Measurements from ENCODE around the gene ORAI2. TPM values are rescaled to one million over a fixed set of nuclear protein-coding genes. Genes with fewer than 3 reads are reported as not detected.
"Not testable (repeated sequence)": the region's sequence is repeated elsewhere in the genome, so short reads cannot be mapped to it uniquely, and the experiment has no call there.

The ORAI2 gene
- polyA plus RNA-seq (ENCODE audit: insufficient read length in 3 of 3) = 10 to 100 TPM; 14.9 to 19.4 (median 17.8) TPM

DNA sequence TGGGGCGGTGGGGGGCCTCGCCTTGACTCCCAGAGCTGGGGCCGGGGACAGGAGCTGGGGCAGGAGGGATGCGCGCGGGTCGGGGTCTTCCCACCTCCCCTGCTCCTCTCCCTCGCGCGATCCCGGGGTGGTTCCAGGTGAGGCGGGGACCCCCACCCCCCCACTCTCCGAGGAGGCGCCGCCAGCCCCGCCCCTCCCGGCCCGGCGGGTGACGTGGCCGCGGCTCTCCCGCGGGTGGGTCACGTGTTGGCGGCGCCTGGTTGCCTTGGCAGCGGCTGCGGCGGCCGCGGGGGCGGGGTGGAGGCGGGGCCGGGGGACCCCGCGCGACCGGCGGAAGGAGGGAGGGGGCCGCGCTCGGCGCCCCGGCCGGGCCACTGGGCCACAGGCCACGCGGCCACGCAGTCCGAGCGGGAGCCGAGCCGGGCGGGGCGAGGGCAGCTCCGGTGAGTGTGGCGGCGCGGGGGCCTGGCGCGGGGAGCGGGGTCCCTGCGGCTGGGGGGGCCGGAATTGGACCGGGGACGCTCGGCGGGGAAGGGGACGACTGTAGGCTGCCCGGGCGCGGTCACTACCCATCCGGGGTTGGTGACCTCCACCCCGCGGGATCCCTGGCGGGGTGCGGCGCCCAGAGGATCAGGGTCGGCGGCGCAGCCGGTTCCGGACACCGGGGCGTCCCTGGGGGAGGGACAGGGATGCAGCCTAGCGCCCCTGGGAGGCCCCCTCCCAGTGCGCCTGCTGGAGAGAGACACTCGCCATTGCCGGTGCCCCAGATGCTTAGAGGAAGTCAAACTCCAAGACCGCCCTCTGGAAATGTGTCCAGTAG, at the start of gene ORAI2:
TSS of gene ORAI2 (plus strand) at position 357 of the 820 bp plus-strand sequence. CDS start 5,382 bp downstream, outside the sequence.
- no peak for DNase-seq (ENCODE audit: low read depth in 3 of 3, low spot score in 2 of 3)

DNA sequence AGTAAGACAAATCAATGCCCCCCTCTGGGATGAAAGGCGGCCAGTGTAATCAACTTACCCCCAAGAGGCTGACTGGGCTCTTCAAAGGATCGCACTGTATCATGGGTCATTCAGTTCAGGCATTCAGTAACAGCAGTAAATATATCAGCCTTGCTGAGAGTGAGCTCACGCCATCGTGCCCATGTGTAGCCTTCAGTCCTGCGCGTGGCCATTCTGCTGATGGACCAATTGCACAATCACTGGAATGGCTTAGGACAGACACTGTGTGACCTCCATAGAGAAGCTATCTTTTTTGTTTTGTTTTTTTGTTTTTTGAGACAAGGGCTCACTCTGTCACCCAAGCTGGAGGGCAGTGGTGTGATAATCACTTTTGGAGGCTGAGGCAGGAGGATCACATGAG, 46.3 kb upstream of the ORAI2 start:
- DNase-seq (ENCODE audit: low read depth in 3 of 3, low spot score in 2 of 3) = no peak

DNA sequence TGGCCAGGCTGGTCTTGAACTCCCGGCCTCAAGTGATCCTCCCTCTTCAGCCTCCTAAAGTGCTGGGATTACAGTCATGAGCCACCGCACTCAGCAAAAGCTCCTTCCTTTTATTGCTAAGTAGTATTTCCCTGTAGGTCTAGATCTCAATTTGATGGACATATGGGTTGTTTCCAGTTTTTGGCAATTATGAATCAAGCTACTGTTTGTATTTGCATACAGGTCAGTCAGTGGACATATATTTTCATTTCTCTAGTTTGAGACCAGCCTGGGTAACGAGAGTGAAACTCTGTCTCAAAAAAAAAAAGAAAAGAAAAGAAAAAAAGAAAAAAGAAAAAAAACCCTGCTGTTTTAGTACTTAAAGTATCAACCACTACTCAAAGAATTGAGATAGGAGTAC, 43.6 kb upstream of the ORAI2 start:
- DNase-seq (ENCODE audit: low read depth in 3 of 3, low spot score in 2 of 3) = no peak

DNA sequence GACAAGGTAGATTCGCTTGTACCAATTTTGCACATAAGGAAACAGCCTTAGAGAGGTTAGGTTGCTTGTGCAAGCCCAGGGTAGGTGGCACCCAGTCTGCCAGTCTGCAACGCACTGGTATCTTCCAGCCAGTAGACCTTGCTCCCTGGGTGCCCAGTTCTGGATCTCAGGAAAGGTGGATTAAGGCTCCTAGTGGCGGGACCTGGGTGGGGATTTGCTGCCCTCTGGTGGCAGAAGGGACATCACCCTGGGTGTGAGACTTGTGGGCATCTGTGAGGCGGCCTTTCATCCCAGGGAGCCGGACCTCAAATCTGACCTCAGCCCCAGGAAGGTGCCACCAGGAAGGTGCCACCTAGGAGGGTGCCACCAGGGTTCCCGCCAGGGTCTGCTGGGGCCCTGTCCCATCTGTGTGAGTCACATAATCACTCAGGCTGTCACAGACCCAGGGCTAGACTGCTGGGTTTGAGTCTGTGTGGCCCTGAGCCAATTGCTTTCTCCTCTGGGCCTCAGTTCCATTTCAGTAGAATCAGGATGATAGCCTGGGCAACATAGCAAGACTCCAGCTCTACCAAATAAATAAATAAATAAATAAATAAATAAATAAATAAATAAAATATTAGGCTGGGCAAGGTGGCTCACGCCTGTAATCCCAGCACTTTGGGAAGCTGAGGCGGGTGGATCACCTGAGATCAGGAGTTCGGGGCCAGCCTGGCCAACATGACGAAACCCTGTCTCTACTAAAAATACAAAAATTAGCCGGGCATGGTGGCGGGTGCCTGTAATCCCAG, 42.5 kb upstream of the ORAI2 start:
- DNase-seq (ENCODE audit: low read depth in 3 of 3, low spot score in 2 of 3) = peak; percentile 40 to 67 (median 47)

DNA sequence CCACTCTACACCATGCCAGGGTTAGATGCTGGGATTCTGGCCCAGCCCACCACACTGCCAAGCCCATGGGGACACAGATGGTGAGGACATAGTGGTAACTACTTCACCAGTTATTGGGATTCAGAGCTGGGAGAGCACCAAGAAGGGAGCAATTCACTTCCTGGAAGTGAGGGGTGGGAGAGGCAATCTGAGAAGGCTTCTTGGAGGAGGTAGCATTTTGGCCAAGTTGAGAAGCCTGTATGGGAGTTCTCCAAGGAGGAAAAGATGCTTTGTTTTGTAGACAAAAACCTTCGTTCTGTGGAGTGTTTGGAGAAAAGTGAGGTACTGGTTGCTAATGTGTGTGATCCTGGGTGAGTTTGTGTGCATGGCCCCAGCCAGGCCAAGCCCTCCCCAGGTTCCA, 41.0 kb upstream of the ORAI2 start:
- DNase-seq (ENCODE audit: low read depth in 3 of 3, low spot score in 2 of 3) = no peak

DNA sequence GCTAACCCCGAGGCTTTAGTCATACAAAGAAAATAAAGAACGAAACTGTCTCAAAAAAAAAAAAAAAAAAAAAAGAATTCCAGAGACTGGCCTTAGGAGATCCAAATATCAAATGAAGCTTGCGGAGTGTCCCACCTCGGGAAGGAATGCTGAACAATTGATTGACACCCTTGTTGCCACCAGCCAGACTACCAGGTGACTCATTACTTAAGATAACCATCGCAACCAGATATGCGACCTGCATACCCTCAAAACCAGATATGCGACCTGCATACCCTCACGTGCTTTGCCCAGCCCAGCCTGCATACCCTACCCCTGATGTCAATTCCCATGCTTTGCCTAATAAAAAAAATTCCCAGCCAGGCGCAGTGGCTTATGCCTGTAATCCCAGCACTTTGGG, 39.9 kb upstream of the ORAI2 start:
- no peak for DNase-seq (ENCODE audit: low read depth in 3 of 3, low spot score in 2 of 3)

DNA sequence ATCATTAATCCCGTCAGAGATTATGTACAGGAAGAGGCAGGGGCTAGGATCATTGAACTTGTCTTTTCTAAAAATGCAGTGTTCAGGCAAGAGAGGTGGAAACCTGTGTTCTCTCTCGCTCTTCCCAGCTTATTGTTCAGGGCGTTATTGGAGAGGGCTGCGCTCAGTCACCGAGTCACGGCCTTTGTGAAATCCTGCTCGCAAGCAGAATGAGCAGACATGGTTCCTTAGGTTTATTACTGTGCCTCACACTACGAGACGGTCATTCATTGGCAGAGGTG, 37.8 kb upstream of the ORAI2 start:
- DNase-seq (ENCODE audit: low read depth in 3 of 3, low spot score in 2 of 3) = peak in 2 of 3 donors; percentile 29 to 52

DNA sequence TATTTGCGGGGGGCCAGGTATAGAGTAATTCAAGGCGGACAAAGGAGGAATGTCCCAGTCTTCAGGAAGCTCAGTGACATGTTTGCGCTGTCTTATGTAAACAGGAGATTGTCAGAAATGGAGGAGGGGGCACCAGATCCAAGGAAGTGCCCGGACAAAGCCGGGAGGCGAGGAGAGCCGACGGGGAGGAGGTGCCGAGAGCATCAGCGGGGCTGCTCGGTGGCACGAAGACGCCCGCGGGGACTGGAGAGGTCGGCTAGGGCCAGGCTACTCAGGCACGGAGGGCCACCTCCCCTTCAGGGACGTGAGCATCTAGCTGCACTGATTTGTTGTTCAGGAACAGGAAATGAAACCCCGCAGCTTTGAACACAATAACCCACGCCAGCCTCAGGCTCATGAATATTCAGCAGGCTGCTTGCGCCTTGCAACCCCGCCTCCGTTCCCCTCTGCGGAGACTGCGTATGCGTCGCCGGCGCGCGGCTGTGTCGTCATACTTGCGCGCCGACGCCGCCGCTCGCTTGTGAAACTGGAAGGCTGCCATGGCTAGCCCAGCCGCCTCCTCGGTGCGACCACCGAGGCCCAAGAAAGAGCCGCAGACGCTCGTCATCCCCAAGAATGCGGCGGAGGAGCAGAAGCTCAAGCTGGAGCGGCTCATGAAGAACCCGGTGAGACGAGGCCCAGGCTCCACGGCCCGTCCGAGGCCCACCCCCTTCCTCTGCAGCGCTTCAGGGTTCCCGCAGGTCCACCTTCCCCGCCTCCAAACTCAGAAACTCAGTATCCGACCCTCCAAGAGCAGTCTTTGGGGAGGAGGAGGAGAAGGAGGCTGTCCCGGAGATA, 37.3 kb upstream of the ORAI2 start, which contains the start of gene PRKRIP1:
TSS of gene PRKRIP1 (plus strand) at position 491 of the 837 bp plus-strand sequence. CDS start at position 540, 49 bp downstream.
- DNase-seq (ENCODE audit: low read depth in 3 of 3, low spot score in 2 of 3) = peak; percentile 80 to 86 (median 81)

DNA sequence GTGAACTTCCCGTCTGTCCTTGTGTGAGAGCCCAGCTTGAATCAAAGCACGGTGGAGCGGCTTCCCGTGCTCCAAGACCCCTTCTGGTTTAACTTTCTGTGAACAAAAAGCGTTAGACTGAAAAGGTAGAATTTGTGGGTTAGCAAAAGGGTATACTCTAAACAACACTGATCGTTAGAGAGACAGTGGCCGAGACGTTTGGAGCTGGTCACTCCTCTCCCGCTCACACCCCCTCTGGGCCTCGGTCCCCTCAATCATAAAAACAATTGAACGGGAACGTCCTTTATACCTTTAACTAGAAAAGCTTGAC, 36.7 kb upstream of the ORAI2 start:
- no peak for DNase-seq (ENCODE audit: low read depth in 3 of 3, low spot score in 2 of 3)

DNA sequence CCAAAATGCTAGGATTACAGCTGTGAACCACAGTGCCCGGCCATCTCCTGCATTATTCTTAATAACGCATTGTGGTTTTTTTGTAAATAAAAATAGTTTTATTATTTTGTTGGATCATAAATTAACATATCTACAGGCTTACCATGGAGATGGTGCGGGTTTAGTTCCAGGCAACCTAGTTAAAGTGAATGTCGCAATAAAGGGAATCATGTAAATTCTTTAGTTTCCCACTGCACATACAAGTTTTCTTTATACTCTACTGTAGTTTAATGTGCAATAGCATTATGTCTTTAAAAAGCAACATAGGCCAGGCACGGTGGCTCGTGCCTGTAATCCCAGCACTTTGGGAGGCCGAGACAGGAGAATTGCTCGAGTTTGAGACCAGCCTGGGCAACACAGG, 34.8 kb upstream of the ORAI2 start:
- DNase-seq (ENCODE audit: low read depth in 3 of 3, low spot score in 2 of 3) = no peak

DNA sequence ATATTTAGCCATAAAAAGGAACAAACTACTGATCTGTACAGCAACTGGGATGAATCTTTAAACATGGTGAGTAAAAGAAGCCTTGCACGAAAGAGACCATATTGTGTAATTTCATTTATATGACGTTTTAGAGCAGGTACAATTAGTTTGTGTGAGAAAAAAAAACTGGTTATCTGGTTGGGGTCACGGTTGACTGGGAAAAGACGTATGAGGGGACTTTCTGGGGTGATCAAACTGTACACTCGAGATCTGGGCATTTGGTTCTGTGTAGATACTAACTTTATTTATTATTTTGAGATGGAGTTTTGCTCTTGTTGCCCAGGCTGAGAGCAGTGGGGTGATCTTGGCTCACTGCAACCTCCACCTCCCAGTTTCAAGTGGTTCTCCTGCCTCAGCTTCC, 33.0 kb upstream of the ORAI2 start:
- no peak for DNase-seq (ENCODE audit: low read depth in 3 of 3, low spot score in 2 of 3)

DNA sequence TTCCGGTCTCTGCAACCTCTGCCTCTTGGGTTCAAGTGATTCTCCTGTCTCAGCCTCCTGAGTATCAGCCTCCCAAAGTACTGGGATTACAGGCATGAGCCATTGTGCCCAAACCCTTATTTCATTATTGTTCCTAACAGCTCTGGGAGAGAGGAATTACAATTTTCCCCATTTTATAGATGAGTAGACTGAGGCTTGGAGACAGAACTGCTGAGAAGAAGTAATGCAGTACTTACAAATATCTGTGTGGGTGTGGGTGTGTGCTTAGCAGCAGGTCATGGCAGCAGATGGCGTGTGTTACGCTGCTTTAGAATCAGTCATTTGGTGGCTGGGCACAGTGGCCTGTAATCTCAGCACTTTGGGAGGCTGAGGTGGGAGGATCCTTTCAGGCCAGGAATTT, 29.8 kb upstream of the ORAI2 start:
- DNase-seq (ENCODE audit: low read depth in 3 of 3, low spot score in 2 of 3) = no peak

DNA sequence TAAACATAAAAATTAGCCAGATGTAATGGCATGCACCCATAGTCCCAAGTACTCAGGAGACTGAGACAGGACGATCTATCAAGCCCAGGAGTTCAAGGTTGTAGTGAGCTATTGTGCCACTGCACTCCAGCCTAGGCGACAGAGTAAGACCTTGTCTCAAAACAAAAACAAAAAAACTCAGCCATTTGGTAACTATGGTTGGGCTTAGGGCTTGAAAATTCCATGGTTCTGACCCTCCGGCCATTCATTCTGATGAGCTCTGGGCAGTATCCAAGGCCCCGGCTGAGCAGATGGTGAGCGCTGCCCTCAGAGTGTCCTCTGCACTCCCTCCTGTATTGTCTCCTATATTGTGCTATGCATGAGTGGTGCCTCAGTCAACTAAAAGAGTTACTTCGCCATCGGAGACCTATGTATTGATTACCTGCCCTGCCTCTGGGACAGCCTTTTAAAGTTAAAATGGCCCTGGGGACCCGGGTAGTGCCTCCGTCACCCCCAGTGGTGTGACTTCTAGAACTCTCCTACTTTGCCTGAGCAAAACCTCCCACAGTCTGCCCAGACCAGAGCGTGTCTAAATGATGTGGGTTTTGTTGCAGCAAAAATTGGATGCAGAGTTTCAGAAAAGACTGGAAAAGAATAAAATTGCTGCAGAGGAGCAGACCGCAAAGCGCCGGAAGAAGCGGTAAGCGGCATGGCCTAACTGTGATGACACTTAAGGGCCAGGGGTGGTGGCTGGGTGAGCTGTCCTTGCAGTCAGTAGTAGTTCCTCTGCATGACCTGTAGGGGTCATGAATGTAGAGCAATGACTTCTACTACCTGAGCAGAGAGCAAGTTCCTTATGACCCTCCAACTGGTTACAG, 29.1 kb upstream of the ORAI2 start:
- DNase-seq (ENCODE audit: low read depth in 3 of 3, low spot score in 2 of 3) = no peak

DNA sequence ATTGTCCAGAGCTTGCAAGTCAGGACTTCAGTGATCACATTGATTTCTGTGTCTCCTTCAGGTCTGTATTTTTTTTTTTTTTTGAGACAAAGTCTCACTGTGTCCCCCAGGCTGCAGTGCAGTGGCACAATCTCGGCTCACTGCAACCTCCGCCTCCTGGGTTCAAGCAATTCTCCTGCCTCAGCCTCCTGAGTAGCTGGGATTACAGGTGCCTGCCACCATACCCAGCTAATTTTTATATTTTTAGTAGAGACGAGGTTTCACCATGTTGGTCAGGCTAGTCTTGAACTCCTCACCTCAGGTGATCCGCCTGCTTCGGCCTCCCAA, 28.6 kb upstream of the ORAI2 start:
- DNase-seq (ENCODE audit: low read depth in 3 of 3, low spot score in 2 of 3) = not testable (repeated sequence)

DNA sequence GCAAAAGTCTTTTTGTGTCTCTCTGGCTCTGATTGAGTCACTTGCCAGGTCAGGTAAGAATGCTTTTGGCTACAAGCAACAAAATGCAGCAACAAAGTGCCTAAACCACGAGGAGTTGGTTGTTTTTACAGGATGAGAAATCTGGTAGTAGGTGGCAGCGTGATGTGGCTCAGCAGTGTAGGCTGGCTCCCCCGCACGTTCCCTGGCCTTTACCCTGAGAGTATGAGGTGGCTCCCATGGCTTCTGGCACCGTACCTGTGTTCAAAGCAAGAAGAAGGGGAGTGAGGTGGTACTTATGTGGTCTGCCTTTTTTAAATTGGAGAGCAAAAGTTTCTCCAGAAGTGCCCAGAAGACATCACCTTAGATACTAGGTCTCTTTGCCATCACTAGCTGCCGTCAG, 25.5 kb upstream of the ORAI2 start:
- DNase-seq (ENCODE audit: low read depth in 3 of 3, low spot score in 2 of 3) = no peak

DNA sequence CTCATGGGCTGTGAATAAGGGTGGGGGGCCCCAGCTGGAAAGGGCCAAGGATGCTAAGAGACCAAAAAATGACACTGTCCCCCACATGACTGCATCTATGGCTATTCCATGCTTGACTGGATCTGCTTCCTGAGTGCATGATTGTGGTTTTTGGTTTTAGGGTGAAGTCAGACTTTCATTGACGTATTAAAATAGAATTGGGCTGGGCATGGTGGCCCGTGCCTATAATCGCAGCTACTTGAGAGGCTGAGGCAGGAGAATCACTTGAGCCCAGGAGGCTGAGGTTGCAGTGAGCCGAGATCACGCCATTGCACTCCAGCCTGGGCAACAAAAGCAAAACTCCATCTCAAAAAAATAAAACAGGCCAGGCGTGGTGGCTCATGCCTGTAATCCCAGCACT, 24.8 kb upstream of the ORAI2 start:
- not testable (repeated sequence) for DNase-seq (ENCODE audit: low read depth in 3 of 3, low spot score in 2 of 3)

DNA sequence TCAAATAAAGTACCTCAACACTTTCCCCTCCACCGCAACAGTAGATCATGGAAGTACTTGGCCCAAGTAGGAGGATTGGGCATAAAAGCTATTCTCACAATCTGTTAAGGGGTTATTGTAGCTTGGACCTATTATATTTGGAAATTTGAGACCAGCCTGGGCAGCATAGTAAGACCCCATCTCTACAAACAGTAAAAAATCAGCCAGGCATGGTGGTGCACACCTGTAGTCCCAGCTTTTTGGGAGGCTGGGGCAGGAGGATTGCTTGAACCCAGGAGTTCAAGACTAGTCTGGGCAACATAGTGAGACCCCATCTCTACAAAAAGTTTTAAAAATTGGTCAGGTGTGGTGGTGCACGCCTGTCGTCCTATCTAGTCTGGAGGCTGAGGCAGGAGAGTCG, 24.0 kb upstream of the ORAI2 start:
- no peak for DNase-seq (ENCODE audit: low read depth in 3 of 3, low spot score in 2 of 3)

DNA sequence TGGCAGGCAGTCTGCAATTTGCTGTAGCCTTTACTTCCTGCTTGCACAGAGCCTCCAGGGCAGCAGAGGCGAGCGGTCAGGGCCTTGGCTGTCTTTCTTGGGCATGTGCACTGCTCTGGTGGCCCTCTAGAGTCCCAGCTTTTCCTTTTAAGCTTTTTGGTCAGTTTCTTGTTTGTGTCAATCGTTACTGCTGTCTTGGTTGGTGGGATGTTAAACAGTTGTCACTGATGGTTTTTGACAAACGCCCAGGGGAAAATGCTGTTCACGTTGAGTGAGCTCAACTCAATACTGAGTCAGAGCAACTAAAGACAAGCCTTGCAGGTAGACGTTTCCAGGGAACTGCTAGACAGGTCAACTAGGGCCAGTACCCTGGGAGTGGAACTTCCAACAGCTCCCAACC, 23.3 kb upstream of the ORAI2 start:
- no peak for DNase-seq (ENCODE audit: low read depth in 3 of 3, low spot score in 2 of 3)

DNA sequence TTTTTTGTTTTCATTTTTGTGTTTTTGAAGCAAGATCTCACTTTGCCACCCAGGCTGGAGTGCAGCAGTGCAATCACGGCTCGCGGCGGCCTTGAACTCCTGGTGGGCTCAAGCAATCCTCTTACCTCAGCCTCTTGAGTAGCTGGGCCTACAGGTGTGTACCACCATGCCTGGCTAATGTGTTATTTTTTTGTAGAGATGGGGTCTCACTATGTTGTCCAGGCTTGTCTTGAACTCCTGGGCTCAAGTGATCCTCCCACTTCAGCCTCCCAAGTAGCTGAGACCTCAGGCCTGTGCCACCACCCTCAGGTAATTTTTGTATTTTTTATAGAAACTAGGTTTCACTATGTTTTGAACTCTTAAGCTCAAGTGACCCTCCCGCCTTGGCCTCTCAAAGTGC, 22.5 kb upstream of the ORAI2 start:
- no peak for DNase-seq (ENCODE audit: low read depth in 3 of 3, low spot score in 2 of 3)

DNA sequence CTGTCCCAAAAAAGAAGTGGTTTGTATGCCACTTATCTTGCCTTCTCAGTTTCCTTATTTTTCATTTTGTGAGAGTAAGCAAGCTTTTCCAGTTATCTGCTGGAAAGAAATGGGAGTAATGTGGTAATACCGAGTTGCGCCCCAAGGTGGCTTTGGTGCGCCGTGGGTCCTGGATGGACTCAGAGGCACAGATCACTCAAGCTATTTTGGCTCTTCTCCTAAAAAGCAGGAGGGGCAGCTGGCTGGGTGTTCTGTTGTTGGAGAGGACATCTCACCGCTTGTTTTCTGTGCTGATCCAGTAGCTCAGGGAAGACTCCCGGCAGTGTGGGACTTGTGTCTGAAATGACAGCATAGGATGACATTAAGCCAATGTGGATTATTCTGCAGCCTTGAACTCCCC, 20.8 kb upstream of the ORAI2 start:
- no peak for DNase-seq (ENCODE audit: low read depth in 3 of 3, low spot score in 2 of 3)

DNA sequence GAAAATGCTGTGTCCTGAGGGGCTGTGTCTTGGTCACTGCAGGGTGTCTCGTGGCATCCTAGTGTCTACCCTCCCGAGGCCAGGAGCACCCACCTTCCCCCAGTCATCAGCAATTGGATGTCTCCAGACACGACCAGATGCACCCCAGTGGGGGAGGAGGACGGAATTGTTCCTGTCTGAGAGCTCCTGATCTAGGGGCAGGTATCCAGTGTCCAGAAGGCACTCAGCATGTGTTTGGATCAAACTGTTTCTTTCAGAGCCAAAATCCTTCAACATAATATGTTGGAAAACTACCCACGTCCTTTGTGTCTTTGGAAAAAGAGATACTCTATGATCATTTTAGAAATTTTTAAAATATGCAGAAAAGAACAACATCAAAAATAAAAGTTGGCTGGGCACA, 20.3 kb upstream of the ORAI2 start:
- no peak for DNase-seq (ENCODE audit: low read depth in 3 of 3, low spot score in 2 of 3)

Measured in right renal cortex interstitium (tissue), 3 donors.